ENCODE measurements around the gene MYBL2.

Gene MYBL2

DNA sequence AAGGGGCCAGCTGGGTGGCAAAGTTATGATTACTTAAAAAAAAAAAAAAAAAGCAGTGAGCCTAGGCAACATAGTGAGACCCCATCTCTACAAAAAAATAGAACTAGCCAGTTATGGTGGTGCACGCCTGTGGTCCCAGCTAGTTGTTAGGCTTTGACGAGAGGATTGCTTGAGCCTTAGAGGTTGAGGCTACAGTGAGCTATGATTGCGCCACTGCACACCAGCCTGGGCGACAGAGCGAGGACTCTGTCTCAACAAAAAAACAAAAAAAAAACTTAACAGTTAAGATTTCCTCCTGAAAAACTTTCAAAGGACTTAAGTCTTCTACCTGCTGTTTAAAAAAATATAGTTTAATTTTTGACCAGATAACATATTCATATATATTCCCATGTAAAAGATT is 57.5 kb downstream of the MYBL2 start:
- DNase-seq = no peak

DNA sequence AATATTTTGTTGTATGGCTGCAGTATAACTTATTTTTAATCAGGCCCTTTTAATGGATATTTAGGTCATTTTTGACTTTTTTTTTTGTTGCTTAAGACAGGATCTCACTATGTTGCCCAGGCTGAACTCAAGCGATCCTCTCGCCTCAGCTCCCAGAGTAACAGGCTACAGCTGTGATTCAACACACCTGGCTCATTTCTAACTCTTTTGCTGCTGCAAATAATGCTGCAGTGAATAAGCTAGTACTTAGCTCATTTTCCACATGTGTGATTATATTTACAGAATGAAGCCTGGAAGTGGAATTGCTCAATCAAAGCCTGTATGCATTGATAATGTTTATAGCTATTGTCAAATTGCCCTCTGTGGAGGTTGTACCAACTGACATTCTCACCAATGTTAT is 58.8 kb downstream of the MYBL2 start:
- no peak for DNase-seq

DNA sequence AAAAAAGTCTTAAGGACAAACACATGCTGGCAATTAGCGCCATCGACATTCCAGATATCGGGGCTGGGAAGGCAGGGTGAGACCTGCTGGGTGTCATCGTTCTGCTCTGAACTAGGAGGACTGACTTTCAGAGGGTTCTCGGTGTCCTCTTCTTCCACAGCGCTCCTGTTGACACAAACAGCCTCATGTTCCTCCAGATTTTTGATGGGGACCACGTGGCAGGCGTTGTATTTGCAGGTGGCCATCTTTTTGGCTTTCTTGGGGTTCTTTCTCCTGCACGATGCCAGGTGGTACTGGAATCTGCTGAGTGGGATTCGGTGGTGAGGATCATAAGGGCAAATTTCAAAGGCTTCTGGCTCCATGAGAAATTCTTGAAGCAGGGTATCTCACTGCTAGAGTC is 59.4 kb downstream of the MYBL2 start:
- DNase-seq = no peak

DNA sequence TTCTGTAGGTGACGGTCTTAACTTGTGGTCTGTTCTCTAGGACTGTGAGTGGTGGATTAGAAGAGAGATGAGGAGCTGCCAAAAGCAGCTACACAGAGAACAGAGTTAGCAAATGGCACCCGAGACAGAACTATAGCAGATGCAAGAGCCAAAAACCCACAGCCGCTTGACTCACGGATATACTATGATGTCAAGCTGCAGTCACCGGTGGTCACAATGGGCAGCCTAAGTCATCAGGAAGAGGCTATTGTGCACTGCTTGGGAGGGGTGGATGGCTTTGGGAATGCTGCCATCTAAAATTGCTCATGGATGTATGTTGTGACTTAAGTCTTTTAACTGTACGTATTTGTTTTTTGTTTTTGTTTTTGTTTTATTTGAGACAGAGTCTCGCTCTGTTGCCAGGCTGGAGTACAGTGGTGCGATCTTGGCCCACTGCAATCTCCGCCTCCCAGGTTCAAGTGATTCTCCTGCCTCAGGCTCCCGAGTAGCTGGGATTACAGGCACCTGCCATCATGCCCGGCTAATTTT is 60.0 kb downstream of the MYBL2 start, which contains the start of gene GTSF1L:
Gene GTSF1L, minus strand, starts transcription at position 192 of the 528 bp plus-strand sequence. CDS start 308 bp downstream, outside the sequence.
- no peak for DNase-seq

DNA sequence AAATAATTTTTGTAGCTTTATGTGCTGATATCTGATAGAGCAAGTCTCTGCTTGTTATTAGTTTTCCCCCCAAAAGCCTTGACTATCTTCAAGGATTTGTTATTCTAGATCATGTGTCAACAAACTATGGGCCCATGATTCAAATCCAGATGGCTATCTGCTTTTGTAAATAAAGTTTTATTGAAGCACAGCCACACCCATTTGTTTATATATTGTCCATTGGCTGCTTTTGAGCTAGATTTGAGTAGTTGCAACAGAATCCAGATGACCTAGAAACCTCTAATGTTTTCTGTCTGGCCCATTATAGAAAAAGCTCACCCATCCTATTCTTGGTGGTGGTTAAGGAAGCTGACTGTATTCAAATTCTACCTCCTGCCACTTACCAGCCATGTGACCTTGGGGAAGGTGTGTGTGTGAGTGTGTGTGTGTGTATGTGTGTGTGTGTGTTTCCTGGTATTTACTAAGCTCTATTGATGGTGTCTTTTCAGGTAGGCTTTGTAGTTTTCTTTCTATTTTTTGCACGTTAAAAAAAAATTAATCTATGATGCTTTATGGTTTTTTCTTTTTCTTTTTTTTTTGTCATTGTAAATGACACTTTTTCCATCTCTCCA is 61.2 kb downstream of the MYBL2 start:
- DNase-seq = no peak

DNA sequence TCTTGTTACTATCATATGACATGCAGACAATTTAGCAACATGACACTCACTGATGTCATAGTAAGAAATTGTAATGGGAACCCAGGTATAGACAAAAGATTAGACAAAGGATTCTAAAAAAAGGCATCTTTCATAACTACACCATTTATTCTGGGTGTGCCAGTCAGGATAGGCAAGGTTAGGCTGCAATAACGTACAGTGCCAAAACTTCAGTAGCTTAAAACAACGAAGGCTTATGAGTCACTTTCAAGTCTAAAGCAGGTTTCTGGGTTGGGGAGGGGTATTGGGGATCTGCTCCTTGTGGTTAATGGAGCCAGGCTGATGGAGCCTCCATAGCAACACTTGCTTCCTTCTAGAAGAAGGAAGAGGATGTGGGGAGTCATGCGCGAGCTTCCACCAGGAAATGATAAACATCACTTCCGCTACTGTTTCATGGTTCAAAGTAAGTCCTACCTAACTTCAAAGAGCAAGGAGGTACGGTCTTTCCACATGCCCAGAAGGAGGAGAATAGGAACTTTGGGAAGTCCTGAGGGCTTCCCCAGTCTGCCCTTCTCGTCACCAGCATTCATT is 61.9 kb downstream of the MYBL2 start:
- DNase-seq = no peak

DNA sequence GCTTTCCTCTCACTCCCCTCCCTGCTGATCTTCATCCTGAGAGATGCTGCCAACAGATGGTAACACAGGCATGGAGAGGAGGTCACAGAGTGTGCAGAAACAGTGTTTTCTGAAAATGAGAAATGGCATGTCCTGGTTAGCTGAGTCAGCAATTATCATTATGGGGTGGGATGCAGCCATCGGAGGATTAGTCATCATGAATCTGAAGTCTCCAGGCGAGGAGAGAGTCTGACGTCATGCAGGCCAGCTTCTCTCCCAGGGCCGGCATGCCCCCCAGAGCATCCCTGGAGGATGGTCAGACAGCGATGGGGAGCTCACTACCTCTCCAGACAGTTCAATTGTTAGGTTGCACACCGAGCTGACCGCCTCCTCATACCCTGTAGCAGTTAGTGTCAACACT is 64.6 kb downstream of the MYBL2 start:
- no peak for DNase-seq

DNA sequence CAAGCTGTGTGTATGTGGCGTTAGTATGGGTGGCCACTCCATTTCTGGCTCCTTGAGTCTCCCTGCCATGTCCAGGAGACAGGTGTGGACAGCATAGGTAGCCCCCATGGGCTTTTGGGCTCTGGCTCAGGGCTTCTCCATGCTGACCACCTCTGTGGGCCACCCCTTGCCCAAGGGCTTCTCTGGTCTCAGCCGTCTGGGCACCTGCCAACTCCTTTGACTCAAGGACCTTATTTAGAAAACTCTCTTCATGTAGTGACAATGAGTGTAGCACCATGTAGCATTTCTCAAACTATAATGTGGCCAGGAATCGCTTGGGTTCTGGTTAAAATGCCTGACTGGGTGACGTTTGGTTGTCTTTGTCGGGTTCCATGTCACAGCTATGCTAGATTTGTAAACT is 65.0 kb downstream of the MYBL2 start:
- DNase-seq = no peak

DNA sequence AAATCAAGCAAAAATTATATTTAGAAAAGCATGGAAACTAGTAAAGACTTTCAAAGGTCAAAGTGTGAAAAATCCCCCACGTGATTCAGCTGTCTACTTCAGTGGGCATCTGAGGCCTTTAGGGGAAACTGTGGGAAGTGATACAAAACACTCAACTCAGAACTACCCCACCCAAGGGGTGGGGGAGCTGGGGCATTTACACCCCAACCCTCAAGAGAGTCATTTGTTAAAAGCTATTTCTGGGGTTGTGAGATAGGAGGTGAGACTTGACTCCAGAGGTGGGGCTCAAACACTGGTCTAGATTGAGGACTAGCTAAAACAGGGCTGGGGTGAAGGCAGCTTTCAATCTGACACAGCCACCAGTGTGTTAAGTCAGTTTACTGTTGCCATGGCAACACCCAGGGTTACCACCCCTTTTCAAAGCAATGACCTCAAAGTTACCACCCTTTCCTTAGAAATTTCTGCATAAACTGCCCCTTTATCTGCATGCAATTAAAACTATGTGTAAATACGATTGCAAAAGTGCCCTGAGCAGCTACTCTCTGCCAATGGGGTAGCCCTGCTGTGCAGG is 69.8 kb downstream of the MYBL2 start:
- peak; percentile 55 for DNase-seq

DNA sequence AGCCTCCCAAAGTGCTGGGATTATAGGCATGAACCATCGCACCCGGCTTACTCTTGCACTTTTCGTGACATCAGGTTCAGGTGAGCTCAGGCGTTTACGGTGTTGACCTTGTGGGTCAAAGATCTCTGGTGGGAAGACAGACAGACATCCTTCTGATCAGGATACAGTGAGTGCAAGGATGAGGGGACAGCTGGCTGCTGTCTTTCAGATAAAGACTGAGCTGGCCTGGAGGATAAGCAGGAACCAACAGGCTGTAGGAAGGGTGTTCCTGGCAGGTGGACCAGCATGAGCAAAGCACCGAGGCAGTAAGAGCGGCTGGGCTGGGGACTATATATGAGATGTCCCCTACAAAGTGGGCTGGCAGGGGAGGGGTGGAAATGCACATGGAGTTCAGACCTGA is 71.0 kb downstream of the MYBL2 start:
- no peak for DNase-seq

DNA sequence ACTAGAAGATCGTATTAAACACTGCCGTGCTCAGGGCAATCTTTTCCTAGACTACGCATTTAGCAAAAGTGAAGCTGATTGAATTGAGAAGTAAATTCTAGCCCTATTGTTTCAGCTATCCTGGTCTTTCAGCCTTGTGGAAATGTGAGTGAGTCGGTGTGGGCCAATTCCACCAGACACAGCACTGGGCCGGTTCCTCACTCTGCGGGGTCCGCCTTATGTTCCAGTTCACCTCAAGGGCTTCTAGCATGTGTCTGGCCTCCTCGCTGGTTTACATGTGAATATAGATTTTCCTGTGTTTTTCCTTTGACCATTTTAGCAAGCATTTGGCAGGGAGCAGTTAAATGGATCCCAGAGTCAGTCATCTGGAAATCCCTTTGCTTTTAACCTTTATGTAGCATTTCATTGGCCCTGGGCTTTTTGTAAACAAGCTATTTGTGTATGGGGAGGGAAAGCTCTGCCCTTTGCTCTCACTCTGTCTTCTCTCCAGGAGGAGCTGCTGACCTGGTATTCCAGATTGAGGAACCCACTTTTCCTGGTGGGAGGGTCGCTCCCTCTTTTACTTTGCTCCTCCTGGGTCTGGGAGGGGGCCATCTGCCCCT is 72.3 kb downstream of the MYBL2 start:
- no peak for DNase-seq

DNA sequence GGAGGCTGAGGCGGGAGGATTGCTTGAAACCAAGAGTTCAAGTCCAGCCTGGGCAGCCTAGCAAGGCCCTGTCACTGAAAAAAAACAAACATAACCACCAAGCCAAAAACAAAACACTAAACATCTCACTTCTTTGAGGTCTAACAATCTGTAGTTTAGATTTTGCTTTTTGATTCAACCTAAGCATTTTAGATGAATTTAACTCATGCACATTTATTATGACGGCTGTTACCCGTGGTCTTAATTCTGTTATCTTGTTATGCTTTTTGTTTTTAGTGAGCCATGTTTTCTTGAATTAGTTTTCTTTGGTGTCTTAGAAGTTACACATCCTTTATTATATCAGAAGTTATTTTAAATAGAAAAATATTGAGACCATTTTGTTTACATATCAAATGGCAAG is 73.7 kb downstream of the MYBL2 start:
- DNase-seq = no peak

DNA sequence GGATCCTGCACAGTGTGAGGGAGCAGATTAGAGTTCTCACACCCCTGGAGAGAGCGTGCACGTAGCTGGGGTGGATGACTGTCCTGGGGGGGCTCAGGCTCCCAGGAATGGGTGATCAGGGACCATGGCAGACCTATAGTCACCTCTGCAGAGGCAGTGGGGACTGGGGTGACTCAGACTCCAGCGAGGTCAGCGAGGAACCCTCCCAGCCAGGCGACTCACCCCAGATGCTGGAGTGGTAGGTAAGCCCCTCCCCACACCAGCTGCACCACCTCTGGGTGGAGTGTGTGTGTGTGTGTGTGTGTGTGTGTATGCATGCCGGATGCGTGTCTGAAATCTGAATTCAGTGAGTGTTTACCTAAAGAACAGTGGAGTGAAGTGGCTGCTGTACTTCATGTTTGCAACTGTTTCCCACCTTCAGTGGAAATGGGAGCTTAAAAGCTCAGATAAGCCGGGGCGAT is 77.3 kb downstream of the MYBL2 start:
- peak; percentile 45 for DNase-seq

DNA sequence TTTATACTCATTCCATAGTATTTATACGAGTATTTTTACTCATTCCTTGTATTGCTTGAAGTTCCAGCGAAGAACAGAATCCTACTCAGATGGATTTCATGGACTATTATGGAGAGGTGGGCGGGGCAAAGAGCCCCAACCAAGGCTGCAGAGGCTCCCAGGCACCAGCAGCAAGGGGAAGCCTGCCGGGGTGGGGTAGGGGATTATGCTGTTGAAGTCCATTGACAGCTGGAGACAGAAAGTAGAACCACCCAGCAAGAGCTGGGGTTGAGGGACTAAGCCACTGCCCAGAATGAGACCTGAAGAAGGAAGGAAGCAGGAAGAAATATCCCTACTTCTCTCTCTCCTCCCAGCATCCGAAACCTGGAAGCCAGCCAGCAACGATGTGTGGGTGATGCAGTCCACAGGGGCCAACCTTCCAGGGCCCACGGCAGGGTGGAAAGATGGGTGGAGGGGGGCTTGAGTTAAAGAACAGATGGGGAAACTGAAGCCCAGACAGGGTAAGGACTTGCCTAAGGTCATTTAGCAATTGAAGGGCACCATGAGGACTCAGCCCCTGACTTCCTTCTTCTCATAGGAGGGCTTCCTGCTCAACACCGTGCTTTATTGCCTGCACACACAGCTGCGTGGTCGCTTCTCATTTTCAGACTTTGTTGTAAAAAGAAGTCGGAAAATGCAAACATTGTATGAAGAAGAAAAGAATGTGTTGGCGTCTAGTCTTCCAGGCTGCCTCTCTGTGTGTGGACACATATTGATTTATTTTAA is 78.2 kb downstream of the MYBL2 start:
- no peak for DNase-seq

DNA sequence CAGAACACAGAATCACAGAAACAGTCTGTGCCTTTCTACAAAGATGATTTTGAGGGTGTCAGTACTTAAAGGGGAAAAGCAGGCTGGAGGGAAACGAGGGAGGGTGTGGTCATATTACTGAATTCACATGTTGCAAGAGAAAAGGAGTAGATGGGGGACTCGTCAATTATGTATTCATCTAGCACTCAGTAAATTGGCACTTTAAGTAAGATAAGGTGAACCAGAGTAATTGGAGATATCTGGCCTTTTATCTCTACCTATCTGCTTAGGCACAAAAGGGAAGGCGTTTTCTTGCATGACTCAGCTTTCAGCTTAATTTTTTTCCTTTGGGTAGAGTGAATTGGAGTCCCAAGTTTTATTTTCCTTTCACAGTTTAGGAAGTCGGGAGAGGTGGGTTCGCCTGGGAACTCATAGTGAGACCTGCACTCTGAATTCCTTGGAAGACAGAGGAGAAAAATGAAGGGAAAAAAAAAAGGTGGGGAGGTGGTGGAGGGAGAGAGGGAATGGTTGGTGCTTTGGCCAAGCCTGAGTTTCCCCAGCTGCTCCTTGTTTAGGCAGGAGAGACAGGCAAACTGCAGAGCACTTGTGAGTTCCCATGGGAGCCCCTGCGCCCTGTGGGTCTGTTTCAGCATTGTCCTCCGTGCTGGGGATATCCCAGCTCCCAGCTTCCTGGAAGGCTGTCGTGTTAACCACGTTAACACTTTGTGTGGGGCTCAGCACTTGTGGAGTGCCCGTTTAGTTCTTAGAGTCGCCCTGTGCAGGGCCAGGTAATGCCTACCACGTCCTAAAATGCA is 79.6 kb downstream of the MYBL2 start:
- DNase-seq = no peak

DNA sequence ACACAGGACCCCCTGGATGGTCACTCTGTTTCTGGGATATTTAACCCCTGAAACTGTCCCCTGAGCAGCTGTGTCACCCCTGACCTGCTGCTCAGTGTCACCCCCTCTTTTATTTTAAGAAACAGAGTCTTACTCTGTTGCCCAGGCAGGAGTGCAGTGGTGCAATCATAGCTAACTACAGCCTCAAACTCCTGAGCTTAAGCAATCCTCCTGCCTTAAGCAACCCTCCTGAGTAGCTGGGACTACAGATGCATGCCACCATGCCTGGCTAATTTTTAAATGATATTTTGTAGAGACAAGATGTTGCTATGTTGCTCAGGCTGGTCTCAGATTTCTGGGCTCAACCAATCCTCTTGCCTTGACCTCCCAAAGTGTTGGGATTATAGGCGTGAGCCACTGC is 81.4 kb downstream of the MYBL2 start:
- DNase-seq = no peak

DNA sequence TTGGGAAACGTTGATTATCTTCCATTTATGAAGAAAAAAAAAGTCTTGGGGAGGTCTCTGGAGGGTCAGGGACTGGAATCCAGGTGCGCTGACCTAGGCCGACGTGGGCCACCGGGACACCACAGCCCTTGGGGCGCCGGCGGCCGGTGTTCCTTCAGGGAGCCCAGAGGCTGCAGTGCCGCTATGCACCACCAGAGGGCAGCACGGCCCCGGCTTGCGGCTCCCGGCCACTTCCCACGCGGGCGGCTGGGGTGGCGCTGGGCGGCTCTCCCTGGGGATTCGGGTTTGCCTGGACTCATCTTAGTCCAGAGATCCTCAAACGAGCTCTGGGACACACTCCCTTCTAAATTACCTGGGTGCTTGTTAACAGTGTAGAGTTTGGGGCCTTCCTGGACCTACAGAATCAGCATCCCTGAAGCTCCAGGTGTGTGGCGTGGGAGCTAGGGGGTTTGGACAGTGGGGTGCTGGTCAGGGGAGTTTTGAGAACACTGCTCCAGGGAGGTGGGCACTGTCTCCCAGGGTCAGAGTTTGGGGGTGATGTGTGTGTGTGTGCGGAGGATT is 82.9 kb downstream of the MYBL2 start:
- DNase-seq = peak; percentile 91

DNA sequence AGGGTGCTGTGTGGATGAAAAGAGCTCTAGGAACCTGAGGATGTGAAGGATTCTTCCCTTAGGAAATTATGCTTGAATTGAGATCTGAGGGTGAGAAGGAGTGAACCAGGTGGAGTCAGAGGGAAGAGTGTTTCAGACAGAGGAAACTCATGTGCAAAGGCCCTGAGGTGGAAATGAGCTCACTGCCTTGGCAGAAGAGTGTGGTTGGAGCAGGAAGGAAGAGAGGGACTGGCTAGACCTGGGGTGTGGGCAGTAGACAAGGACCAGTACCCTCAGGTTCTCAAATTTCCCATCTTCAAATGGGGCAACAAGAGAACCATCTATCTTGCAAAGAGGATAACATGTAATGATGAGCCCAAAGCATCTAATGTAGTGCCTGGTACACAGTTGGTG is 83.9 kb downstream of the MYBL2 start:
- DNase-seq = peak; percentile 40

DNA sequence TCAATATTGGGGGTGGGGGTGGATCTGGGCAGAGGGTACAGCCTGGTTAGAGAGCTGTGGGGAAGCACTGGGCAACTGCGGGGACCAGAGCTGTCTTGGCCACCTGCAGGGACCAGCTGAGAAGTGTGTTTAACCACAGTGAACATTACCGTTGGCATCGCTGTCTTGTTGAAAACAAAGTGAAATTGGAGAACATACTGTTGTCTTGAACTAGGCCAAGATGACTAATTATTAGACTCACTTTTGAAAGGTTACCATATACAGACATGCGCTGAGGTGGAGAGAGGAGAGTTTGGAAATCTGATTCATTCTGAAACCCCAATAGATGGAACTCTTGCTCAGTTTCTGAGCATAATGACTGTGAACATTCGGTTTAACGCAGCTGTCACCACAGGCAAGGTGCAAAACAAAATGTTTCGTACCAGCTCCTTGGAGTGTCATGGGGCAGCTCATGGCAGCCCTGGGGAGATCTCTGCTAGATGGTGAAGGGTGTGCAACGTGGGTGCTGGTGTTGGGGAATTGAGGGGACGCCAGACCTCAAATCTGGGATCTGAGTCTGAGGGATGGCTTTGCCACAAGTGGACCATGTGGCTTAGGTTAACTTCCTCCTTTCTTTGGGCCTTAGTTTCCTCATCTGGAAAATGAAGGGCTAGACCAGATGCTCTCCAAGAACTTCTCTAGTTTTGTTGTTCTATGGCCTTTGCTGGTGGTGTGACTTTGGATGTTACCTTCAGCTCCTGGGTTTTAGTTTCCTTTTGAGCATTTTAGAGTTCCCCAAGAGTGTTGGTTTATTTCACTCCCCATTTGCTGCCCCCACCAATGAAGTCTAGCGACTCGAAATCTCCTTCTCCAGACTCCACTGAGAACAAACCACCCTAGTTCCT is 84.5 kb downstream of the MYBL2 start:
- peak; percentile 75 for DNase-seq

DNA sequence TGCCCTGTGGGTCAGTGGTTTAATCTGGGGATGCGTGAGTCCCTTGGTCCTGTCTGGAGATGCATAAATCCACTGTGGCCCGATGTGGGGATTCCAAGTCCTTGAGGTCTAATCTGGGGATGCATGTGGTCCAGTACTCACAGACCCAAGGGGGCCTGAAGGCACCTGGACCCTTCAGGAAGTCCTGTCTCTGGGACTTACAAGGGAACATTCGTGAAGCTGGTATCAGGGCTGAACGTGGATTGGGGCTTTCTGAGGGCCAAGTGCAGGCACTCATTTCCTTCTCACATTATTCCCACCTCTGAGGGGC is 85.1 kb downstream of the MYBL2 start:
- DNase-seq = no peak

All from stimulated activated CD4-positive, alpha-beta T cell treated with anti-CD3 and anti-CD28 coated beads, Interleukin-15, amount 100 ng/mL, for 24 hours (primary cell).